Measurements from ENCODE around the gene HRH2.

GRCh38 chr5:175742290-175742994 is 84.6 kb downstream of the HRH2 start:
- TF ChIP-seq POLR2AphosphoS5 (IDR thresholded peaks at IDR 0.05; ENCODE audit: borderline replicate concordance, low read depth, low read length), result no peak
- no peak for TF ChIP-seq EZH2 (IDR thresholded peaks at IDR 0.05)

Measured in SK-N-MC (cell line).